Hepatocyte (in vitro differentiated cells): ENCODE measurements around the gene VEGFB. TPM values are rescaled to one million over a fixed set of nuclear protein-coding genes. Genes with fewer than 3 reads are reported as not detected.

Experiments used
- DNase-seq: peaks from one replicate; pipeline ENCODE4 v3.0.0-alpha.2; 2016; ENCODE audit warnings: low spot score
- H2AFZ ChIP-seq: fragments of 200-600 bp; sonication (generic); 2 replicates; pipeline ENCODE4 v1.6.0; 2016; ENCODE audit warnings: antibody characterized with exemption, mild to moderate bottlenecking
- H3K27ac ChIP-seq: fragments of 200-600 bp; sonication (generic); 2 replicates; pipeline ENCODE4 v1.5.1; 2016; ENCODE audit warnings: mild to moderate bottlenecking
- H3K27me3 ChIP-seq: fragments of 200-600 bp; sonication (generic); 2 replicates; pipeline ENCODE4 v1.6.1; 2016
- H3K36me3 ChIP-seq: fragments of 200-600 bp; sonication (generic); replicated peaks from 2 replicates; pipeline ENCODE4 v1.5.1; 2016; ENCODE audit warnings: low read depth; ENCODE audit not compliant: insufficient read depth
- H3K4me1 ChIP-seq: fragments of 200-600 bp; sonication (generic); 2 replicates; pipeline ENCODE4 v1.5.1; 2016; ENCODE audit warnings: mild to moderate bottlenecking, moderate library complexity; ENCODE audit not compliant: insufficient read depth
- H3K4me2 ChIP-seq: fragments of 200-600 bp; sonication (generic); 2 replicates; pipeline ENCODE4 v1.6.0; 2016
- H3K4me3 ChIP-seq: fragments of 200-600 bp; sonication (generic); 2 replicates; pipeline ENCODE4 v1.5.1; 2016; ENCODE audit warnings: mild to moderate bottlenecking
- H3K79me2 ChIP-seq: fragments of 200-600 bp; sonication (generic); 2 replicates; pipeline ENCODE4 v1.6.0; 2017; ENCODE audit warnings: mild to moderate bottlenecking
- H3K9me2 ChIP-seq: fragments of 200-600 bp; sonication (generic); replicated peaks from 2 replicates; pipeline ENCODE4 v1.6.0; 2017; ENCODE audit warnings: mild to moderate bottlenecking; ENCODE audit not compliant: insufficient read depth
- H3K9me3 ChIP-seq: fragments of 200-600 bp; sonication (generic); 2 replicates; pipeline ENCODE4 v1.5.1; 2016; ENCODE audit warnings: low read depth, mild to moderate bottlenecking
- H4K20me1 ChIP-seq: fragments of 200-600 bp; sonication (generic); 2 replicates; pipeline ENCODE4 v1.6.0; 2016; ENCODE audit warnings: mild to moderate bottlenecking; ENCODE audit not compliant: insufficient read depth, poor library complexity, severe bottlenecking
- CTCF ChIP-seq: fragments of 200-600 bp; sonication (generic); IDR thresholded peaks from 2 replicates; pipeline ENCODE4 v1.5.1; 2016; ENCODE audit warnings: antibody characterized with exemption, mild to moderate bottlenecking; ENCODE audit not compliant: poor library complexity
- EZH2 ChIP-seq: fragments of 200-600 bp; sonication (generic); IDR thresholded peaks from 2 replicates; pipeline ENCODE4 v1.6.1; 2016; ENCODE audit warnings: antibody characterized with exemption, mild to moderate bottlenecking, borderline replicate concordance
- EZH2phosphoT487 ChIP-seq: fragments of 200-600 bp; sonication (generic); IDR thresholded peaks from one replicate; pipeline ENCODE4 v1.6.1; 2018; ENCODE audit warnings: antibody characterized with exemption, mild to moderate bottlenecking, low read depth, moderate library complexity; ENCODE audit not compliant: unreplicated experiment, severe bottlenecking
- WGBS: methylation state at CpG from one replicate; pipeline ENCODE4 v1.1.6; 2016; ENCODE audit warnings: low lambda C conversion rate; ENCODE audit errors: missing lambda C conversion rate; 5-methylcytosine and 5-hydroxymethylcytosine counted together
- polyA plus RNA-seq: library from polyadenylated mRNA; unstranded; fragments of >200 nt; fragmentation: Nextera tagmentation; extraction: Ambion mirVana; gene quantifications from 2 replicates; pipeline ENCODE4 v1.2.1, GENCODE V29; 2016
- total RNA-seq: library from RNA; depleted of rRNA; stranded (reverse); fragments of >200 nt; gene quantifications from 2 replicates; pipeline ENCODE4 v1.2.3, GENCODE V29; 2014

Gene VEGFB
- total and polyA plus RNA-seq, 2 experiments from 2014 or later: 29.1 to 116 TPM

- WGBS: 86% methylated on average over 8 of the region's 8 CpGs
- no peaks in the 10 kb centered on the region for H4K20me1 ChIP-seq
- no peak overlapping the region for H3K27ac ChIP-seq
- H3K27me3 ChIP-seq: no peaks in the 10 kb centered on the region
- H3K4me2 ChIP-seq: no peak overlapping the region
- peaks cover 4% of the 10 kb centered on the region for H3K4me1 ChIP-seq
- DNase-seq: no peak
- H3K79me2 ChIP-seq: peaks cover 12% of the 10 kb centered on the region
- no peak overlapping the region for H2AFZ ChIP-seq
- no peaks in the 10 kb centered on the region for H3K36me3 ChIP-seq
- no peak overlapping the region for H3K4me3 ChIP-seq
- no peaks in the 10 kb centered on the region for H3K9me2 ChIP-seq
- no peaks in the 10 kb centered on the region for H3K9me3 ChIP-seq
- TF ChIP-seq CTCF: no peak
Observed at GRCh38 chr11:64278576-64279190, 44.3 kb downstream of the VEGFB start.

- Histone ChIP-seq H3K4me3 (no peak overlapping the region), H3K9me3 (no peaks in the 10 kb centered on the region), H3K9me2 (no peaks in the 10 kb centered on the region), H3K79me2 (peaks cover 16% of the 10 kb centered on the region), H2AFZ (no peak overlapping the region), H4K20me1 (no peaks in the 10 kb centered on the region), H3K27me3 (no peaks in the 10 kb centered on the region), H3K4me1 (peaks cover 12% of the 10 kb centered on the region), H3K4me2 (no peak overlapping the region), H3K27ac (no peak overlapping the region), H3K36me3 (no peaks in the 10 kb centered on the region)
- WGBS: 96% methylated on average over 22 of the region's 22 CpGs
- no peak for TF ChIP-seq EZH2phosphoT487
- no peak for TF ChIP-seq CTCF
- TF ChIP-seq EZH2: no peak
- DNase-seq: no peak
Observed at GRCh38 chr11:64281957-64282770, 47.8 kb downstream of the VEGFB start.

GRCh38 chr11:64283092-64283491 lies 48.7 kb downstream of the VEGFB start:
- H3K4me1 ChIP-seq: peaks cover 12% of the 10 kb centered on the region
- H3K27ac ChIP-seq: no peak overlapping the region
- H3K9me2 ChIP-seq: no peaks in the 10 kb centered on the region
- WGBS: 86% methylated on average over 3 of the region's 3 CpGs
- H3K27me3 ChIP-seq: no peaks in the 10 kb centered on the region
- peaks cover 16% of the 10 kb centered on the region for H3K79me2 ChIP-seq
- no peak for TF ChIP-seq CTCF
- no peak for TF ChIP-seq EZH2
- no peak for TF ChIP-seq EZH2phosphoT487
- no peaks in the 10 kb centered on the region for H3K36me3 ChIP-seq
- DNase-seq: no peak
- H4K20me1 ChIP-seq: no peaks in the 10 kb centered on the region
- no peak overlapping the region for H3K4me3 ChIP-seq
- H3K9me3 ChIP-seq: no peaks in the 10 kb centered on the region
- H2AFZ ChIP-seq: no peak overlapping the region
- H3K4me2 ChIP-seq: peak overlapping the region; percentile 94
